NCI-H82 treated with DMSO at 0.1 percent for 48 hours (cell line): ENCODE results near the gene EFNA4.

Experiments
- DNase-seq: peaks from one replicate; lab custom pipeline; 2025; ENCODE audit not compliant: unreplicated experiment; lab: John Stamatoyannopoulos, UW

The EFNA4 gene

DNA sequence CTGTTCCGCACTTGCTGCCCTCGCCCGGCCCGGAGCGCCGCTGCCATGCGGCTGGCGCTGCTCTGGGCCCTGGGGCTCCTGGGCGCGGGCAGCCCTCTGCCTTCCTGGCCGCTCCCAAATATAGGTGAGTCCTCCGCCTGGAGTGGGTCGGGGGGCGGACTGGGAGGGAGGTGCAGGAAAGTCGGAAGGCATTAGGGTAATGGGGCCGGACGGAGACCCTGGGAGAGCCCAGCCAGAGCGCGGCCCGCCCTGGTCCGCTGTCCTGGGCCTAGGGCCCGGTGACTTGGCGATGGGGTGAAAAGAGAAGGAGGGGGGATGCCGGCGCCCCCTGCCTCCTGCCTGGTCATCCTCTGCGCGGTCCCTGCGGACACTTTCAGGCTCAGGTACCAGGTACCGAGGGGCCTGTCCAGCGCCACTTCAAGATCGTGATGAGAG lies 12.2 kb upstream of the EFNA4 start:
- no peak for DNase-seq

DNA sequence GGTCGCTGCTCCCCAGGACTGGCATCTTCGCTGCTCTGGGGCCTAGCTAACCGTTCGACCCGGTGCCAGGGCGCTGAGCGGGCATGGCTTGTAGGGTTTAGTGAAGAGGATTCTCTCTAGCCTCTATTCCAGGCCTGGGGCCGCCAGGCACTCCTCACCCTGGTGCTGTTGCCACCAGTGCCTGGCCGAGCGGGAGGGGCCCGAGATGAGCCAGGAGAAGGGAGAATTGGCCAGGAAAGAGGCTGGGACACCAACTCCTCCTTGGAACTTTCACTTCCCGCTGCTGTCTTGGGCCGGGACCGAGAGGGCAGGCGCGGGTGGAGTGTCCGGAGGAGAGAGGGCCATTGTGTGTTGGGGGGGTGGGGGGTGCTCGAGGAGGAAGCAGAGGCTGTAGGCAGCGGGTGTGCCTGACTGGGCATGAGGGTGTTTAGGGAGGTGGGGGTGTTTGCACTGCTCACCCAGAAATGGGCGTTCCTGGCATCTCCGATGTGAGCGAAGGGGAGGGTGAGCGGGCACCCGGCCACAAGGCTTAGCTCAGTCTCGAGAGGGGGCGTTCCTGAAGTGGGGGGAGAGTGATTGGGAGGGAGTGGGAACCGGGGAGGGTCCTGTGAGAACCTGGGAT lies 11.7 kb upstream of the EFNA4 start:
- no peak for DNase-seq

DNA sequence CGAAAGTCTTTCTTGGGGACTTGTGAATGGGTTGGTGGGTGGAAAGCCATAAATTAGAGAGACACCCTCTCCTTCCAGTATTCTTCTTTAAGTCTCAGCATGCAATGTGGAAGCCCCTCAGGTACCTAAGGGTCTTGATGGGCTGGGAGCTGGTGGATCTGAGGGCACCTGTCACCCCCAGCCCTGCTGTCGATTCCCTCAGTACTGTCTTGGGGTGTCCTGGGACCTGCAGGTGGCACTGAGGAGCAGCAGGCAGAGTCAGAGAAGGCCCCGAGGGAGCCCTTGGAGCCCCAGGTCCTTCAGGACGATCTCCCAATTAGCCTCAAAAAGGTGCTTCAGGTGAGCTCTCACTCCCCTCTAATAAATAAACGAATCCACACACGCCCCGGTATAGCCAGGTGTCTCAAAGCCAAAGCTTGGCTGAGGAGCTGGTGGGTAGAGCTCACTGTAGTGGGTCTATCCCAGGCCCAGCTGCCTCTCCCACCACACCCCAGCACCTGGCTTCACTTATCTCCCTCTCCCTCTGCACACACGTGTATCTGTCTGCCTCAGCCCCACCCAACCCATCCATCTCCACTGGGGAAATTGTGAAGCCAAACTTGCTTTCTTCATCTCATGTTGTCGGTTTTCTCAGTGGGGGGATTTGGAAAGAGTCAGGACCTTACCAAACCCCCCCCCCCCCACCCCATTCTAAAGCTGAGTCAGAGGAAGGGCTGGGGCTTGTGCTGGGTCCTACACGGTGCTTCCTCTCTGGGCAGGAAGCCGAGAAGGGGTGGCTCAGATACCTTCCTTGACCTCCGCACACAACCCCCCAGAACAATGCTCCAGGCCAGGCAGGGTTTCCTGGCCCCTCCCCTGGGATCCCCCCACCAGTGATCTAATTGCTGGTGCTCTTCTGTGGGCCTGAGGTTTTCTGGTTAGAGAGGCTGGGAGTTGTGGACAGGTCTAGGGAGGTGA lies 10.8 kb upstream of the EFNA4 start:
- DNase-seq = no peak

DNA sequence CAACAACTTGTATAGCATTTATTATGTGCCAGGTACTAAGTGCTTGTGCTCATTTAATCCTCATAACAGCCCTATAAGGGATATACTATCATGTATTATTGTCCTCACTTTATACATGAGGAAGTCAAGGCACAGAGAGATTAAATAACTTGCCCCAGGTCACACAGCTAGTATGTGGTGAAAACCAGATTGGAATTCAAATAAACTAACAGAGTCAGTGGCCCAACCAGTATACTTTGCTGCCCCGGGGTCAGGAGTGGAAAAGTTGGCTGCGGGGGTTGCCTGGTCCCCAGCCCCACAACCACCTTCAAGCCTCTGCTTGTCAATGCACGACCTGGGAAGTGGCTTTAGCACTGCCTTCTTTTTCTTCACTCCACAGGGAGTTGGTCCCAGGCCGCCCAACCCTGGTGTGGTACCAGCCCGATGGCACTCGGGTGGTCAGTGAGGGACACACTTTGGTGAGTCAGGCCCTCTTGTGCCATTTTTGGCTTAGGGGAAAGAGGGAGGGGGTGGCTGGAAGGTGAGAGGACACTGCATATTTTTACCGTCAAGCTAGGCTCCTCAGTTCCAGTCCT lies 9.9 kb upstream of the EFNA4 start:
- no peak for DNase-seq

DNA sequence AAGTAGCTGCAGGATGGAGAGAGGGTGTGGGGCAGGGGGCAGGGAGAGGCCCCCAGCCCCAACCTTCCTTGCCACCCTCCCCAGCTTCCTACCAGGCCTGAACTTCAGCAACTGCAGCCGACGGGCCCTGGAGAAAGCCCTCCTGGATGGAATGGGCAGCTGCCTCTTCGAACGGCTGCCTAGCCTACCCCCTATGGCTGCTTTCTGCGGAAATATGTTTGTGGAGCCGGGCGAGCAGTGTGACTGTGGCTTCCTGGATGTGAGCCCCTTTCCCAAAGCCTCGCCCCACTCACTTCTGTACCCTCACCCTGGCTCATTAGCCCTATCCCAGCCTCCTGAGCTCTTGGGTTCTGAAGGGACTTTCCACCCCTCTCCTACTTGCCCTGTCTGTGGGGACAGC lies 6.4 kb upstream of the EFNA4 start:
- no peak for DNase-seq

DNA sequence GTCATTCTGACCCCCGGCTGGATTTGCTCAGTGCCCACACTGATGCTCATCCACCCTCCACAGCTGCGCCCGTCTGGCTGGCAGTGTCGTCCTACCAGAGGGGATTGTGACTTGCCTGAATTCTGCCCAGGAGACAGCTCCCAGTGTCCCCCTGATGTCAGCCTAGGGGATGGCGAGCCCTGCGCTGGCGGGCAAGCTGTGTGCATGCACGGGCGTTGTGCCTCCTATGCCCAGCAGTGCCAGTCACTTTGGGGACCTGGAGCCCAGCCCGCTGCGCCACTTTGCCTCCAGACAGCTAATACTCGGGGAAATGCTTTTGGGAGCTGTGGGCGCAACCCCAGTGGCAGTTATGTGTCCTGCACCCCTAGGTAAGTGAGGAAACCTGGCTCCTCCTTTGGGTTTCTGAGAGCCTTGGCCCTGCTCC lies 5.7 kb upstream of the EFNA4 start:
- DNase-seq = no peak

DNA sequence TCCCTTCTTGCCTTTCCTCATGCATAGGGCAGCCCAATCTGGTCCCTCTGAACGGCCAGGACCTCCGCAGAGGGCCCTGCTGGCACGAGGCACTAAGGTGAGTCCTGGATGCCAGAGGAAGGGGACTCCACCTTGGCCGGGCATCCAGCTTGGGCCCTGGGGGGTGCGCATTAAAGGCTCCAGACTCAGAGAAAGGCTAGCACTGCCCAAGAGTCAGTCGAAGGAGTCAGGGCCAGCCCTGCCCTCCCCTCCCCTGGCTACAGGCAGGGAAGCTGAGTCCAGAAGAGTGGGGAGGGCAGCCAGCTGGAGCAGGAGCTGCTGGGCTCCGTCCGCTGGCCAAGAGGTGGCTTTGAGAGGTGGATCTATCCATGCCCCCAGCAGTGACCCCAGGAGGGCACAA lies 2.8 kb upstream of the EFNA4 start:
- DNase-seq = no peak

DNA sequence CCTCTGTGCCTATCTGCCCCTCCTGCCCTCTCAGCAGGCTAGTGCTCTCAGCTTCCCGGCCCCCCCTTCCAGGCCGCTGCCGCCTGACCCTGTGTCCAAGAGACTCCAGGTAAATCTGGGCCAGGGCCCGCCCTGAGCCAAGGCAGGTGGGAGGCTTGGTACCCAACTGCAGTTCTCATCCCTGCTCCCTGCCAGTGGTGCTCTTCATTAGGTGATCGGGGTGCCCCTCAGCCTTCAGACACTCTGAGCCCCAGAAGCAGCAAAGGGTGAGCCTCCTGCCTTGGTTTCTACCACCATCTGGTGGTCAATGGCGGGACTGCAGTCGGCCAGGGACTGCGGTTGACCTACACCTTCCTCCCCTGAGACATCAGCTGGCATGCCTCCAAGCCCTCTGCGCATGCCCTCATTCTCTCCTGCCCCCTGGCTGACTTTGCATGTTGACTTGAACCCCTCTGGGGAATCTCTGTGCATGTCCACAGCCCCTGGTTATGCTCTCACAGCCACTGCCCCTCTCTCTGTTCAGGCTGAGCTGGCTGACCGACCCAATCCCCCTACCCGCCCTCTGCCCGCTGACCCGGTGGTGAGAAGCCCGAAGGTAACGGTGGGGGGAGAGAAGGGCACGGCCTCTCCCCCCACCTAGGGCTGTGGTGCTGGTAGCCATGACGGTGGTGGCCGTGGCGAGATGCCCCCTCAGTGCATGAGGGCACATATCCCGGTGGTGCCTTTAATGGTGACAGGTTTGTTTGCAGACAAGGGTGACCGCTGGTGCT lies 2.0 kb upstream of the EFNA4 start:
- DNase-seq = peak; percentile 82

DNA sequence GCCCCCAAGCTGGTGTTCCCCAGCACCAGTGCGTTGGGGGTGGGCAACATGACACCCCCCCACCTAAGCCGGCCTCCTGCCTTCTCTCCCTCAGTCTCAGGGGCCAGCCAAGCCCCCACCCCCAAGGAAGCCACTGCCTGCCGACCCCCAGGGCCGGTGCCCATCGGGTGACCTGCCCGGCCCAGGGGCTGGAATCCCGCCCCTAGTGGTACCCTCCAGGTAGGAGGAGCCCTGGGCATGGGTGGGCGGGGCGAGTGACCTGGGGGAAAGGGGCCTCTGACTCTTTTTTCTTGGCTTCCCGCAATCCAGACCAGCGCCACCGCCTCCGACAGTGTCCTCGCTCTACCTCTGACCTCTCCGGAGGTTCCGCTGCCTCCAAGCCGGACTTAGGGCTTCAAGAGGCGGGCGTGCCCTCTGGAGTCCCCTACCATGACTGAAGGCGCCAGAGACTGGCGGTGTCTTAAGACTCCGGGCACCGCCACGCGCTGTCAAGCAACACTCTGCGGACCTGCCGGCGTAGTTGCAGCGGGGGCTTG lies 1.3 kb upstream of the EFNA4 start:
- no peak for DNase-seq

DNA sequence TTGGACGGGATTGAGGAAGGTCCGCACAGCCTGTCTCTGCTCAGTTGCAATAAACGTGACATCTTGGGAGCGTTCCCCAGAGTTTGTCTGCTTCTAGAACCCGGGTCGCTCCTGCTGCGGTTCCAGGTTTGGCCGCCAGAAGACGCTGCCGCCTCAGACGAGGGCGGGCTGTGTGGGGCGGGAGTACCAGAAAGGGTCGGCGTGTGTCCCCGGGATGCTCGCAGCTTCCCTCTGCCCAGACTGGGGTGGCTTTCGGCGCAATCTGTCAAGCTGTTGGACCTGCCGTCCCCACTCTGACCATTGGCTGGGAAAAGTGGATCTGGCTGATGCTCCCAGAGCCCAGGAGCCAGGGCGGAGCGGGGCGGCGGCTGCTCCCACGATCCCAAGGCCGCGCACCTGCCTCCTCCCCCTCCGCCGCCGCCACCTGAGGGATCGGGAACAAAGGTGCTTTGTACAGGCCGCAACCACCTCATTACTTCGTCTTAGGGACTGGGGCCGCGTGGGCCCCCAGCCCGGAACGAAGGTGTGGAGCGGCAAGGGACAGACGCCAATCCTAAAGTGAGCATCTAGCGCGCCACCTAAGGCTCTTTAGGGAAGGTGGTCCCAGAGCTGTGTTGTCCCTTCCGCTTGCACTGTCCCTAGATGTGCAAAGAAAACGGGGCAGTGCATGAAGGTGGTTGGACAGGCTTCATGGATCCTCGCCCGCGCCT lies 683 bp upstream of the EFNA4 start:
- DNase-seq = peak; percentile 59

DNA sequence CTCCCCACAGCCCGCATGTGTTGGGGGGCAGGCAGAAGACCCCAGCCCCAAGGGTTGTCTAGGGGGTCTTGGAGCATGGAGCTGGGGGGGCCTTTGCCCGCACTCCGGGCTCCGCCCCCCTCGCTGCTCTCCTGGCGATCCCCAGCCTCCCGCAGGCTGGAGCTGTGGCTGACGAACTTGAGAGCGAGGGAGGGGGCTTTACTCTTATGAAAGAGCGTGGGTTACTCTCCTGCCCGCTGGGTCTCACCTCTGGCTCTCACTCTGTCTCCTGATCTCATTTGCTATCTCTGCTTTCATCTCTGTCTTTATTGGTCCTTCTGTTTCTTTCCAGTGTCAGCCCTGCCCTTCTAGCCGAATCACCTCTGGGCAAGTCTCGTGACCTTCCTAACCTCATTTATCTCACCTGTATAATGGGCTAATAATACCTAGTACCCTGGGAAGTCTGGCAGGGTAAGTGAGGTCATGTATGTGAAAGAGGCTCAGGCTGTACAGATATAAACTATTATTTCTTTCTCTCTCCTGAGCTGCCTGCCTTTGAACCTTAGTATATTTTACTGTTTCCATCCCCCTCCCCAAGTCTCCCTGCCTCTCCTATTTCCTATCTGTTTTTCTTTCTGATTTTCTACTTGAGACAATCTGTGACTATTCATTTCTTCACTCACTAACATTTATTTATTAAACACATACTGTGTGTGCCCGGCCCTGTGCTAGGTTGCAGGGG lies 731 bp downstream of the EFNA4 start:
- DNase-seq = no peak

DNA sequence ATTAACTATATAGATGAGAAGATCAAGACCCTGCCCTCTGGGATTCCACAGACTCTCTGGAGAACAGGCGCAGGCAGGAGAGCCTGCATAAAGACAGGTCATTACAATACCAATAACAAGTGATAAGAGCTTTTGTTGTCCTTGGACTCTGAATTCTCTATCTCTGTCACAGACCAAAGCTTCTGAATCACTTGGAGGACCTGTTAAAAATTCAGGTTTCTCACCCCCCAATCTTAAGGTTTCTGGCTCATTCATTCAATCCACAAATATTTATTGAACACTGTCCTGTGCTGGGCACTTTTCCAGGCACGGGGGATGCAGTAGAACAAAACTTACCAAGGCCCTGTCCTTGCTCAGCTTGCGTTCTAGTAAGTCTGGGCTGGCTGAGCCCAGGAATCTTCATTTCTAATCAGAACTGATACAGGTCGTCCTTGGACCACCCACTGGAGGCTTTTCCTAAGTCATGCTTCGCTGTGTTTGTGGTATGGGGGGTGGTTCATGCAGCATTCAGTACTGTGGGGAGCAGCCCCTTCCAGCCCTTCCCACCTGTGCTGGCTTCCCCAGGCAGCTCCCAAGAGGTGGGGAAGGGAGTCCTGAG lies 1.4 kb downstream of the EFNA4 start:
- no peak for DNase-seq

DNA sequence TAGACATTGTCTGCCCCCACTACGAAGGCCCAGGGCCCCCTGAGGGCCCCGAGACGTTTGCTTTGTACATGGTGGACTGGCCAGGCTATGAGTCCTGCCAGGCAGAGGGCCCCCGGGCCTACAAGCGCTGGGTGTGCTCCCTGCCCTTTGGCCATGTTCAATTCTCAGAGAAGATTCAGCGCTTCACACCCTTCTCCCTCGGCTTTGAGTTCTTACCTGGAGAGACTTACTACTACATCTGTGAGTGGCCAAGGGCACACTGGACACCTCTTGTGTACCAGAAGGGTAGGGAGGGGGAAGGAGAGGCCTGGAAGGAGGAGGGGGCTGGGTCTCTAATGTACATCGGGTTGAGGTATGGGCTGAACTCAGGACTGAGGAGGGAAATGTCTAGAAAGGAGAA lies 3.2 kb downstream of the EFNA4 start:
- no peak for DNase-seq

DNA sequence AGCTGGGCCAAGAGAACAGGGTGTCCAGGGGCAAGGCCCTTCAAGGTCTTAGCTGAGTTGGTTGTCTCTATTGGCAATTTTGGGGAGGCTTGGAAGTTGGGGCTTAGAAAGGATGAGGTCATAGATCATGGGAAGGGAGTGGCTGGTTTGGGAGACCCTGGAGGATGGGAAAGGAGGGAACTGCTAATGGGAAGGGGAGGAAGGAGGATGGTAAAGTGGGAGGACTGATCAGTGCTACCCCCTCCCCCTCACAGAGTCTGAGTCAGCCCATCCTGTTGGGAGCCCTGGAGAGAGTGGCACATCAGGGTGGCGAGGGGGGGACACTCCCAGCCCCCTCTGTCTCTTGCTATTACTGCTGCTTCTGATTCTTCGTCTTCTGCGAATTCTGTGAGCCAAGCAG lies 5.1 kb downstream of the EFNA4 start:
- no peak for DNase-seq

DNA sequence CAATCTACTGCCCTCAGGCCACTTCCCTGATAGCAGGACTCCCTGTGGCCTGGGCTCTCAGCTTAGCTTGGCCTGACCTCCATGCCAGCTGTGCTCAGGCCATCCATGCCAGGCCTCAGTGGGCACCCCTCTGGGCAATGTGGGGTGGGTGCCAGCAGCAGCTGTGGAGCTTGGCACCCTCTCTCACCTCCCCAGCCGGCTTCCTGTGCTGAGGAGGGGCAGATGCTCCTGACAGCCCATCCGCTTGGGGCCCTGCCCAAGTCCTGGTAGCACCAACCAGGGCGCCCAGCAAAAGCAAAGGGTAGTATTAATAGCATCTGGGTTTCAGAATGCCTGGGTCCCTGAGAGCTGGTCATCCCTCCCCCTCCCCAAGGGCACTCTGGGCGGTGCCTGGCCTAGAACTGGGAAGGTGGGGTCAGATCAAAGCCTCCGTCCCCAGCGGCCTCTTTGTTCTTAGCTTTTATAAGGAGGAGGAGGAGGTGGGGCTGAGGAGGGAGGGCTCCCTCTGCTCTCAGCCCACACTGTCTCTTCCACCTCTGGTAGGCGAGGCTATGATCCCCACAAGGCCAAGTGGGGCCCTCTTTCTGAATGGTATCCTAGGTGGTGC lies 6.1 kb downstream of the EFNA4 start:
- peak; percentile 39 for DNase-seq

DNA sequence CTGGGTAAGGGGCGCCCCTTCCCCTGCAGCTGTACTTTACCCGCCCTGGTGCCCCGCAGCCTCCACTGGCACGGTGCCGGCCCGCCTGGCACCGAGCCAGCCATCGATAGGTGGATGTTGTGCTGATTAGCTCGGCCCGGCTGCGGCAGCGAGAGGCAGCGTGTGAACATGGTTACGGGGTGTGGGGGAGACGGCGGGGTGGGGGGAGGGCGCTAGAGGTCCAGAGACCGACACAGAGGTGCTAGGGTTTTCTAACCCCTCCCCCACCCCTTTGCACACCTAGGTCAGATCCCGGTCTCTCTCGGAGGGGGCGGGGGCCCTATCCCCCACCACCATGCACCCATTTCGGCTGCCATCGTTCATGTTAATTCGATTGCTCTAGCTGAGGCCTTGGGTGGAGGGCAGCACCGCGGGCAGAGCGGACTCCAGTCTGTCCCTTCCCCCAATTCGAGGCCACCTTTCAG lies 6.7 kb downstream of the EFNA4 start:
- no peak for DNase-seq

DNA sequence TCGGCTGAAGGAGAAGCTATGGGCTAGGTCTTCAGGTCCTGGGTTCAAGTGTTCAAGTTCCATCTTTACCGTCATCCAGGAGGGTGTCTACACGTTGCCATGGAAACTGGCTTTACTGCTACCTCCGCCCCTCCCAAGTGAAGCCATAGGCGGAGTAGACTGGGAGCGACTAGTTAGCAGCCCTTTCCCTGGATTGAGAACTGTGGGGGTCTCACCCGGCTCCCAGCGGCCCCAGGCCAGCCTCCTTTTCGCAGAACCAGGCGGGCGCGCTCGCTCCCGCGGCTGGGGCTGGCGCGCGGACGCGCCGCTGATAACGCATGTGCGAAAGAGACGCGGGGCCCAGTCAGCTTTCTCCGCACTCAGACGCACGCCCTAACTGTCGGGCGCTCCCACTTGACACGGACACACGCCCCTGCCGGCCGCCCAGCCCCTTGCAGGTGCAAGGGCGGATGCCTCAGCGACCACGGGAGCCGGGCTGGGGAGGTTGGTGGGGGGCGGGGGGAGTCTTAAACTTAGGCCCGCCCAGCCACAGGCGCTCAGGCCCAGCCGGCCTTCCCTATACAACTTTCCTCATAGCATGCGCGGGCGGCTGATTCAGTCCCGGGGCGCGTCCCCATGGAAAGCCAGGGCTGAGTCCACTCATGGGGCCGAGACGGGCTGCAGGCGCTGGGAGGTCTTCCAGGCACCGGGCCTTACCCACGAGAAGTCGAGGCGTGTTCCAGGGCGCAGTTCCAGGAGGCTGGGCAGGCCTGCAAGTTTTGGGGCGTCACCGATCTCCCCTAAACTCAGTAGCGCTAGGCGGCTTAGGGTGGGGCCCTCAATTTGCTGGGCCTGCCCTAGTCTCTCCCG lies 7.4 kb downstream of the EFNA4 start:
- peak; percentile 75 for DNase-seq

DNA sequence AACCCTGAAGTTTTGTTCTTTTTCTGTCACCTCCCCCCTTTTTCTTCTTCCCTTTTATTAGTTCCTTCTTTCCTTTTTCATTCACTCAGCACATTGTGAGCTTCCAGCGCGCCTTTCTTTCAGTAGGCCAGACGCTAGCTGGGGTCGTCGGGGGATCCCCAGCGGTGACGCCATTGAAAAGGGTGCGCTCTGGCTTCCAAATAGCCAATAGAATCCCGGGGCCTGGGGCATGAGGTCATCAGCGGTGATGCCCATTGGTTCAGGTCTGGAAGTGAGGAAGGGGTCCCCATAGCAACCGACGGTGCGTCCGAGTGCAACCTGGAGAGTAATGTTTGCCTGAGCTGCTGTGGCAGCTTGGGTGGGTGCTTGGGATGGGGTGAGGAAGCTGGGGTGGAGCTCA lies 8.2 kb downstream of the EFNA4 start:
- no peak for DNase-seq
